Prostate gland (tissue), 2 donors: ENCODE data around the gene SLC24A3. TPM values are rescaled to one million over a fixed set of nuclear protein-coding genes. Genes with fewer than 3 reads are reported as not detected.

Source experiments
- DNase-seq: peaks from one replicate; pipeline ENCODE4 v3.0.0-alpha.2; 2019; ENCODE audit warnings: low spot score
- H3K27ac ChIP-seq, 2 donors: fragments of 200-600 bp; sonication (generic); 2 replicates each; pipeline ENCODE4 v1.5.1; 2017 to 2019
- H3K27me3 ChIP-seq: fragments of 200-600 bp; sonication (generic); replicated peaks from 2 replicates; pipeline ENCODE4 v1.5.1; 2019; ENCODE audit not compliant: insufficient read depth
- H3K36me3 ChIP-seq, 2 donors: fragments of 200-600 bp; sonication (generic); 1 replicate in 1 of 2; 2 replicates in 1 of 2; pipeline versions ENCODE4 v1.5.1 to v1.8.1; 2017 to 2019
- H3K4me1 ChIP-seq: fragments of 200-600 bp; sonication (generic); replicated peaks from 2 replicates; pipeline ENCODE4 v1.5.1; 2019
- H3K4me3 ChIP-seq, 2 donors: fragments of 200-600 bp; sonication (generic); 2 replicates each; pipeline ENCODE4 v1.5.1; 2017 to 2019
- H3K9me3 ChIP-seq: fragments of 200-600 bp; sonication (generic); 2 replicates; pipeline ENCODE4 v1.5.1; 2017
- POLR2A ChIP-seq: fragments of 450-650 bp; IDR thresholded peaks from one replicate; pipeline ENCODE4 v1.6.1; 2016; ENCODE audit warnings: antibody characterized with exemption, mild to moderate bottlenecking
- POLR2AphosphoS5 ChIP-seq: sonication (generic); formaldehyde crosslinking; IDR thresholded peaks from one replicate; pipeline ENCODE4 v1.6.1; 2017; ENCODE audit warnings: antibody characterized with exemption
- WGBS: methylation state at CpG from one replicate; pipeline ENCODE4 v1.1.5; 2018; 5-methylcytosine and 5-hydroxymethylcytosine counted together
- intact Hi-C: fragments of 100-400 bp; cut with DNase I; formaldehyde crosslinking; loops from one replicate; pipeline ENCODE4 v1.14.2; 2022
- total RNA-seq, 2 donors: library from RNA; depleted of rRNA; stranded (reverse); fragments of >200 nt; gene quantifications; one replicate each; pipeline ENCODE4 v1.1.0, GENCODE V29; 2016
- TF ChIP-seq, protein P1 (sequence below), 4 experiments: fragments of 200-600 bp in 2 of 4; fragments of 450-650 bp in 2 of 4; sonication (generic) in 2 of 4; IDR thresholded peaks; 1 replicate in 3 of 4; 2 replicates in 1 of 4; pipeline ENCODE4 v1.5.1; 2016 to 2019; ENCODE audit warnings: antibody characterized with exemption in 4 of 4, mild to moderate bottlenecking in 2 of 4, moderate library complexity in 2 of 4

Gene SLC24A3
- total RNA-seq, 2 donors from 2014 or later = 4.6 to 8.0 TPM

GRCh38 chr20:19302714-19303113 lies 90.3 kb downstream of the SLC24A3 start:
- Histone ChIP-seq H3K27ac (no peak overlapping the region), H3K27me3 (no peaks in the 10 kb centered on the region), H3K4me3 (no peak overlapping the region), H3K4me1 (no peaks in the 10 kb centered on the region), H3K36me3 (no peaks in the 10 kb centered on the region), H3K9me3 (no peaks in the 10 kb centered on the region)
- TF ChIP-seq POLR2A (no peak), POLR2AphosphoS5 (no peak)
- TF ChIP-seq, protein P1, sequence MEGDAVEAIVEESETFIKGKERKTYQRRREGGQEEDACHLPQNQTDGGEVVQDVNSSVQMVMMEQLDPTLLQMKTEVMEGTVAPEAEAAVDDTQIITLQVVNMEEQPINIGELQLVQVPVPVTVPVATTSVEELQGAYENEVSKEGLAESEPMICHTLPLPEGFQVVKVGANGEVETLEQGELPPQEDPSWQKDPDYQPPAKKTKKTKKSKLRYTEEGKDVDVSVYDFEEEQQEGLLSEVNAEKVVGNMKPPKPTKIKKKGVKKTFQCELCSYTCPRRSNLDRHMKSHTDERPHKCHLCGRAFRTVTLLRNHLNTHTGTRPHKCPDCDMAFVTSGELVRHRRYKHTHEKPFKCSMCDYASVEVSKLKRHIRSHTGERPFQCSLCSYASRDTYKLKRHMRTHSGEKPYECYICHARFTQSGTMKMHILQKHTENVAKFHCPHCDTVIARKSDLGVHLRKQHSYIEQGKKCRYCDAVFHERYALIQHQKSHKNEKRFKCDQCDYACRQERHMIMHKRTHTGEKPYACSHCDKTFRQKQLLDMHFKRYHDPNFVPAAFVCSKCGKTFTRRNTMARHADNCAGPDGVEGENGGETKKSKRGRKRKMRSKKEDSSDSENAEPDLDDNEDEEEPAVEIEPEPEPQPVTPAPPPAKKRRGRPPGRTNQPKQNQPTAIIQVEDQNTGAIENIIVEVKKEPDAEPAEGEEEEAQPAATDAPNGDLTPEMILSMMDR (IDR thresholded peaks at IDR 0.05) = no peak
- DNase-seq = no peak
- 86% methylated on average over 3 of the region's 3 CpGs for WGBS
- intact Hi-C loops = no loop called here

DNA sequence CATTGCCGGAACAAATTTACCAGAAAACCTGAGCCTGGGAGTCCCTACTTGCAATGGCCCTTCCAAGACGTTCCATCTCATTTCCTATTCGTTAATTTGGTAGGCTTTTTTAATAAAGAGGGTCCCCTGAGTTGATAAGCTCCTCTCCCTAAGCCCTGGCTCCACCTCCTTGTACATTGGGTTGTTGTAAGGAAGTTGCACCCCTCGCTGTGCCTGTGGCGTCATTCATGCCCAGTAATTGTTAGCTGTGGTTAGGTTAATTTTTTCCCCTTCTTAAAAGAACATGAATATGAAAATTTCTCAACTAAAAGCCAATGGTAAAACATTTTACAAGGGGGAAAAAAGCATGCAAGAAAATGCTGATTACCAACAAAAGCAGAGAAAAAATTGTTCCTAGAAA lies 91.9 kb downstream of the SLC24A3 start:
- intact Hi-C loops = no loop called here
- no peaks in the 10 kb centered on the region for H3K27me3 ChIP-seq
- no peaks in the 10 kb centered on the region for H3K4me1 ChIP-seq
- H3K27ac ChIP-seq = no peak overlapping the region
- no peak for DNase-seq
- WGBS = 79% methylated on average over 5 of the region's 5 CpGs
- no peak overlapping the region for H3K4me3 ChIP-seq
- H3K36me3 ChIP-seq = no peaks in the 10 kb centered on the region
- H3K9me3 ChIP-seq = no peaks in the 10 kb centered on the region
- TF ChIP-seq, protein P1 (IDR thresholded peaks at IDR 0.05) = no peak
- TF ChIP-seq POLR2A = no peak
- TF ChIP-seq POLR2AphosphoS5 = no peak

DNA sequence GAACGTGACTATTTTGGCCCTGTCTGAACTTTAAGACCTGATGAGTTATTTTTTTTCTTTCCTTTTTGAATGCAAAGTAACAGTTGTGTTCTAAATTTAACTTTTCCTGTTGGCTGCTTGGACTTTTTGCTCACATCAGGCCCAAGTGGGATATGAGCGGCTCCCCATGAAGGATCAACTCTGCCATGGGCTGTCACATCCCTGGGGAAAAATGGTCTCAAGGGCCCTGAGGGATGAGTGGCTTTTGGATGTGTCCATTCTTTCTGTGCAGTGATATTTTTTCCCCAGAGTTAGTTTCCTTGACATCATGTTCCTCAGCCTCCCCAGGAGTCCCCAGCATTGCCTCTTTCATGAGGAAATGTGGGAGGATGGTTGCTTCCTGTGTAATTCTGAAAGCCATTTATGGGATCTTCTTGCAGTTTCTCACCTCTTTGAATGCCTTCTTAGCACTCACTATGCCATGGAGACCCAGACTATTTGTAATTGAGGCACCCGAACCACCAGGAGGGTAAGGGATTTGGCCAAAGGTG lies 92.5 kb downstream of the SLC24A3 start:
- Histone ChIP-seq H3K27me3 (no peaks in the 10 kb centered on the region), H3K9me3 (no peaks in the 10 kb centered on the region), H3K36me3 (no peaks in the 10 kb centered on the region), H3K4me3 (no peak overlapping the region), H3K4me1 (no peaks in the 10 kb centered on the region), H3K27ac (no peak overlapping the region)
- 84% methylated on average over 3 of the region's 3 CpGs for WGBS
- no peak for TF ChIP-seq POLR2AphosphoS5
- TF ChIP-seq, protein P1 (IDR thresholded peaks at IDR 0.05) = no peak
- no peak for TF ChIP-seq POLR2A
- intact Hi-C loops = no loop called here
- no peak for DNase-seq

GRCh38 chr20:19308146-19308545 lies 95.7 kb downstream of the SLC24A3 start:
- Histone ChIP-seq H3K27me3 (no peaks in the 10 kb centered on the region), H3K9me3 (no peaks in the 10 kb centered on the region), H3K4me1 (no peaks in the 10 kb centered on the region), H3K4me3 (no peak overlapping the region), H3K27ac (no peak overlapping the region), H3K36me3 (no peaks in the 10 kb centered on the region)
- intact Hi-C loops = no loop called here
- no peak for DNase-seq
- TF ChIP-seq, protein P1 (IDR thresholded peaks at IDR 0.05) = no peak
- no peak for TF ChIP-seq POLR2A
- no peak for TF ChIP-seq POLR2AphosphoS5
- WGBS = 90% methylated on average over 3 of the region's 3 CpGs

GRCh38 chr20:19310541-19310940 lies 98.1 kb downstream of the SLC24A3 start:
- Histone ChIP-seq H3K27me3 (no peaks in the 10 kb centered on the region), H3K27ac (no peak overlapping the region), H3K9me3 (no peaks in the 10 kb centered on the region), H3K4me1 (no peaks in the 10 kb centered on the region), H3K36me3 (no peaks in the 10 kb centered on the region), H3K4me3 (no peak overlapping the region)
- no peak for DNase-seq
- WGBS = 91% methylated on average over 2 of the region's 2 CpGs
- TF ChIP-seq, protein P1 (IDR thresholded peaks at IDR 0.05) = no peak
- TF ChIP-seq POLR2A (no peak), POLR2AphosphoS5 (no peak)
- intact Hi-C loops = no loop called here
